ENCODE measurements around the gene CLCN6.

The CLCN6 gene

GRCh38 chr1:11779715-11780379 lies 26.1 kb upstream of the CLCN6 start:
- DNase-seq = no peak

GRCh38 chr1:11780380-11781147 lies 25.4 kb upstream of the CLCN6 start:
- DNase-seq = no peak

- DNase-seq = no peak
These were observed 24.7 kb upstream of the CLCN6 start for GRCh38 chr1:11781297-11781696.

GRCh38 chr1:11782127-11782708 lies 23.8 kb upstream of the CLCN6 start:
- DNase-seq = no peak

GRCh38 chr1:11783556-11783955 lies 22.4 kb upstream of the CLCN6 start:
- no peak for DNase-seq

GRCh38 chr1:11784256-11784992 lies 21.6 kb upstream of the CLCN6 start:
- DNase-seq = no peak

- no peak for DNase-seq
These were observed 20.8 kb upstream of the CLCN6 start for GRCh38 chr1:11784993-11785769.

GRCh38 chr1:11786168-11786567 lies 19.8 kb upstream of the CLCN6 start:
- no peak for DNase-seq

- no peak for DNase-seq
These were observed 18.7 kb upstream of the CLCN6 start for GRCh38 chr1:11787251-11787803.

- no peak for DNase-seq
These were observed 18.1 kb upstream of the CLCN6 start for GRCh38 chr1:11787804-11788436.

GRCh38 chr1:11788549-11789053 lies 17.4 kb upstream of the CLCN6 start:
- DNase-seq = no peak

GRCh38 chr1:11789126-11790067 lies 16.6 kb upstream of the CLCN6 start:
- no peak for DNase-seq

- no peak for DNase-seq
These were observed 15.7 kb upstream of the CLCN6 start for GRCh38 chr1:11790101-11790879.

GRCh38 chr1:11790880-11791715 lies 14.9 kb upstream of the CLCN6 start:
- no peak for DNase-seq

GRCh38 chr1:11792106-11792505 lies 13.9 kb upstream of the CLCN6 start:
- no peak for DNase-seq

GRCh38 chr1:11793819-11794218 lies 12.2 kb upstream of the CLCN6 start:
- DNase-seq = no peak

- DNase-seq = no peak
These were observed 11.3 kb upstream of the CLCN6 start for GRCh38 chr1:11794446-11795237.
